GM12874 (cell line): Measurements from ENCODE around the gene WDR73.

Source experiments
- TF ChIP-seq, protein P1 (sequence below): IDR thresholded peaks from 2 replicates; pipeline ENCODE4 v1.5.1; 2011; ENCODE audit warnings: low read depth, mild to moderate bottlenecking, control low read depth, low read length, moderate library complexity; ENCODE audit not compliant: insufficient read depth

Gene WDR73

GRCh38 chr15:84689858-84690257 is 35.8 kb upstream of the WDR73 start:
- TF ChIP-seq, protein P1, sequence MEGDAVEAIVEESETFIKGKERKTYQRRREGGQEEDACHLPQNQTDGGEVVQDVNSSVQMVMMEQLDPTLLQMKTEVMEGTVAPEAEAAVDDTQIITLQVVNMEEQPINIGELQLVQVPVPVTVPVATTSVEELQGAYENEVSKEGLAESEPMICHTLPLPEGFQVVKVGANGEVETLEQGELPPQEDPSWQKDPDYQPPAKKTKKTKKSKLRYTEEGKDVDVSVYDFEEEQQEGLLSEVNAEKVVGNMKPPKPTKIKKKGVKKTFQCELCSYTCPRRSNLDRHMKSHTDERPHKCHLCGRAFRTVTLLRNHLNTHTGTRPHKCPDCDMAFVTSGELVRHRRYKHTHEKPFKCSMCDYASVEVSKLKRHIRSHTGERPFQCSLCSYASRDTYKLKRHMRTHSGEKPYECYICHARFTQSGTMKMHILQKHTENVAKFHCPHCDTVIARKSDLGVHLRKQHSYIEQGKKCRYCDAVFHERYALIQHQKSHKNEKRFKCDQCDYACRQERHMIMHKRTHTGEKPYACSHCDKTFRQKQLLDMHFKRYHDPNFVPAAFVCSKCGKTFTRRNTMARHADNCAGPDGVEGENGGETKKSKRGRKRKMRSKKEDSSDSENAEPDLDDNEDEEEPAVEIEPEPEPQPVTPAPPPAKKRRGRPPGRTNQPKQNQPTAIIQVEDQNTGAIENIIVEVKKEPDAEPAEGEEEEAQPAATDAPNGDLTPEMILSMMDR, result no peak

DNA sequence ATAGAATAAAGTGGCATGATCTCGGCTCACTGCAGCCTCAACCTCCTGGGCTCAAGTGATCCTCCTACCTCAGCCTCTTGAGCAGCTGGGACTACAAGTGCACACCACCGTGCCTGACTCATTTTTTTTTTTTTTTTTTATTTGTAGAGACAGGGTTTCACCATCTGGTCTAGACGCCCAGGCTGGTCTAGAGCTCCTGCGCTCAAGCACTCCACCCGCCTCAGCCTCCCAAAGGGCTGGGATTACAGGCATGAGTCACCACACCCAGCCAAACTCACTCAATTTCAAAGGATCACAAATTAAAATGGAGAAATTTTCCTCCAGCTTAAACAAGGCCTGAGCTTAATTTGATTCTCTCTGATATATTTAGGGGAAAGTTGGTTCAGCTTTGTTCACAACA is 31.2 kb upstream of the WDR73 start:
- TF ChIP-seq, protein P1, result no peak

GRCh38 chr15:84684092-84684491 is 30.0 kb upstream of the WDR73 start:
- TF ChIP-seq, protein P1, result no peak

DNA sequence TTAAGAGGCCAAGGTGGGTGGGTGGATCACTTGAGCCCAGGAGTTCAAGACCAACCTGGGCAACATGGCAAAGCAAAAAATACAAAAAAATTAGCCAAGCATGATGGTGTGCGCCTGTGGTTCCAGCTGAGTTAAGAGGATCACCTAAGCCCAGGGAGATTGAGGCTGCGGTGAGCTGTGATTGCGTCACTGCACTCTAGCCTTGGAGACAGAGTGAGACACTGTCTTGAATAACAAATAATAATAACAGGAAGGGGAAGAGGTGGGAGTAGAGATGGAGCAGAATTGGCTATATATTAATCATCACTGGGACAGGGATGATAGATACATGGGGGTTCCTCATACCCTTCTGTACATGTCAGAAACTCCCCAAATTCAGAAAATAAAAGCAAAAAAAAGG is 27.7 kb upstream of the WDR73 start:
- TF ChIP-seq, protein P1, result no peak

GRCh38 chr15:84671211-84671610 is 17.1 kb upstream of the WDR73 start:
- TF ChIP-seq, protein P1, result no peak

- TF ChIP-seq, protein P1, result no peak
Measured at GRCh38 chr15:84669726-84670125, 15.6 kb upstream of the WDR73 start.

DNA sequence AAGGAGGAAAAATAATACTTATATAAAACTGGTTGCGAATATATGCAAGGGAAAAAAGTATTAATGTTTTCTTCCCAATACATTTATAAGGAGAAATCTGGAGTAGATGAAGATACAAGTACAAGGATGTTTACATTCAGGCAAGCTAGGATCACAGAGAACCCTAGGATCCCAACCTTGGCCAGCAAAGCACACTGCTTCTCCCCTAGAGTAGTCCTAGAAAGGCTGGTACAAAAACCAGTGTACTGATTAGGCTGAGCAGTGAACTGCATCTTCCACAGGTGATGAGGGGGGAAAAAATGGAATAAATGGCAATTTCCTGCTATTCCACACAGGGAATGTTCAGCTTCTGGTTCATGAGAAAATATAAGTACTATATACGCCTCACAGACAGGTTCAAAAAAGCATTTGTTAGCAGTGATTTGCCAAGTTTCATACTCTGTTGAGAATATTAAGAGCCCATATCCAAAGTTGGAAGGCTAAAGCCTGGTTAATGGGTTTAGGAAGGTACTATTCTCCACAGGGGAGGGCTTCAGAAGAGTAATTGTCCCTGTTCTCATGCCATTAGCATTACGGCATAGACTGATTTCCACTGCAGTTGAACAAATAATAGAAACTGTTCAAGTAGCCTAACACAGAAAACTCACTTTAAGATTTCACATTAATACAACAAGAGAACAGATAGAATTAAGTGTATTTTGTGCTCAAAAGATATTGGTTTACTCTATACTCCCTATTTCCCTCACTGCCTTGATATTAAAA is 14.3 kb upstream of the WDR73 start:
- TF ChIP-seq, protein P1, result no peak

DNA sequence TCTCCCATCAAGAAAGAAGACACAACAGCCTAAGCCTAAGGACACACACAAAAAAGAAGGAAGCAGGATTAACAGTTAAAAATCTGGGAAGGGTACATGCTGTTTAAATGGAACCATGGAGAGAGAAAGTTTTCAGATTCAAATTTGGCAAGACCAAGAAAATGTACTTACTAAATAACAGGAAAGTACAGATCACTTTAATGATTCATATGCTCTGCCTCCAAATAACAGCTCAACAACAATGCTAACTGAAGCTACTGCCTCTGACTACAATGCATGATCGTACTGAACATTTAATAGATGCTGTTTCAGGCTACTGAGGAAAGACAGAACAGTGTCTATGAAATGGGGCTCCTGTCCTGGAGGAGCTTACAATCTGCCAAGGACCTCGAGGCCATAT is 12.3 kb upstream of the WDR73 start:
- TF ChIP-seq, protein P1, result no peak
